ENCODE measurements around the gene CNNM2.

DNA sequence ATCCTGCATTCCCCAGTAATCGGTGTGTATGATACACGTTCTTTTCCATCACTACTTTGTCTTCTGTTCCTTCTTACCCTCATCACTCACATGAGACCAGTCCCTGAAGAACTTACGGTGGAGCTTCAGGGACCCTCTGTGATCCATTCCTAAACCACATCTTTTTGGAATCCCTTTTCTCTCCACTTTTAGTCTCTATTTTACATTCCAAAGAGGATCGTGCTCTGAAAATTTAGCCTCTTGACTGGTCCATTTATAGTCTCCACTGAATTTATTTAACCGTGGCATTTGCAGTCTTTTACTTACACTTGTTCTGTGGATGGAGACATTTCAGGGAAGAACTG lies 165.9 kb downstream of the CNNM2 start:
- TF ChIP-seq CTCF (conservative IDR thresholded peaks at IDR 0.05; ENCODE audit: low read length) = no peak
- no peak for TF ChIP-seq EZH2phosphoT487 (IDR thresholded peaks at IDR 0.05; ENCODE audit: borderline replicate concordance)
